Measurements from ENCODE around the gene KIAA0753. TPM values are rescaled to one million over a fixed set of nuclear protein-coding genes. Genes with fewer than 3 reads are reported as not detected.
A peak's percentile ranks its signal among the peaks of the same experiment; 100 is the strongest.

The KIAA0753 gene
- total and polyA plus RNA-seq, 2 of the 8 experiments (the other 6 are each of a cell fraction or from before 2014, with no cell fraction given): 5.0 to 27.1 TPM

DNA sequence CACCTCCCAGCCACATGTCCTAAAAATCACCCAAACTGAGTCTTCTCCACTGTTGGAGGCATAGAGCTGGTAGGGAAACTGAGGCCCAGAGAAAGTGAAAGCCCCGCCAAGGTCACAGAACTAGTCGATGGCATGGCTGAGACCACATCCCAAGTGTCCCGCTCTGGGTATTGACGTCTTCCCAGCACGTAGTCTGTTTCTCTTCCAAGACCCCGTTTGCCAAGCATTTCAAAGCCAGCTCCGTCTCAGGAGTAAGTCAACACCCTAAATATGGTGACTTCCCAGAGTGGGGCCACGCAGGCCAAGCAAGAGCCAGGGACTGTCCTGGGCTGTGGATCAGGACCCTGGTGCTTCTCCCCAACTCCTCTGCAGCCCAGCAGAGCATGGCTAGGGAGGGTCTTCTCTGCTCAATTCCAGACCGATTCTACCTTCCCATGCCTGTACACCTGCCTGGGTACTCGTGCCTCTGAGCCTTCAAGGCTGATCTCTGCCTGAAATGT is 103.9 kb downstream of the KIAA0753 start:
- ChIA-PET CTCF (ENCODE audit: partially characterized antibody) (interaction anchor here (0.9 kb wide), 1 partner anchor 12 kb away, joined by 3 read pairs; no protein-coding TSS in a partner anchor), POLR2A (ENCODE audit: partially characterized antibody) (no interaction called here)
- Histone ChIP-seq H3K56ac (replicated peaks; ENCODE audit: insufficient read length, low read depth, low read length) (no peak overlapping the region), H2BK15ac (ENCODE audit: low read length) (peak overlapping the region; percentile 81; the same call in 1 of the 2 replicates), H2AK5ac (ENCODE audit: low read depth, low read length) (no peak overlapping the region), H2AFZ (ENCODE audit: low read length) (no peak overlapping the region), H3K79me2 (ENCODE audit: control insufficient read depth in 1 of 2, insufficient read depth in 2 of 2, low read length in 2 of 2) (no peaks in the 10 kb centered on the region), H4K8ac (ENCODE audit: extremely low read depth, insufficient read depth, low read length) (no peak overlapping the region), H3K23me2 (ENCODE audit: low read depth, low read length) (no peaks in the 10 kb centered on the region), H2BK20ac (ENCODE audit: low read length) (no peak overlapping the region), H3K36me3 (ENCODE audit: control insufficient read depth in 2 of 4, insufficient read depth in 4 of 4, low read length in 3 of 4) (no peaks in the 10 kb centered on the region), H3K4me1 (replicated peaks in 1 of 4; ENCODE audit: control insufficient read depth in 3 of 4, insufficient read depth in 4 of 4, low read length in 3 of 4) (peaks cover 0 to 4% (median 0%) of the 10 kb centered on the region in 4 experiments; a peak in 1 of 7 replicates), H3K18ac (ENCODE audit: extremely low read depth, low read length) (no peak overlapping the region), H3K79me1 (ENCODE audit: low read depth, low read length) (no peaks in the 10 kb centered on the region), H2BK12ac (ENCODE audit: low read depth, low read length) (peak overlapping the region; percentile 17; the same call in 1 of the 2 replicates), H3K4me2 (ENCODE audit: insufficient read depth in 1 of 2, low read depth in 2 of 2, low read length in 2 of 2) (no peak overlapping the region), H3K9me3 (ENCODE audit: insufficient read depth in 2 of 2, low read depth in 1 of 2, low read length in 1 of 2) (peaks cover 0 to 8% of the 10 kb centered on the region in 2 experiments; a peak in 1 of 4 replicates), H3K4ac (replicated peaks; ENCODE audit: insufficient read length, low read depth, low read length) (no peak overlapping the region), H3K27me3 (replicated peaks in 1 of 4; ENCODE audit: control insufficient read depth in 3 of 4, extremely low read depth in 1 of 4, insufficient read depth in 3 of 4, low read length in 3 of 4) (no peaks in the 10 kb centered on the region), H2BK5ac (ENCODE audit: low read depth, low read length) (no peak overlapping the region), H3K14ac (ENCODE audit: insufficient read length) (no peak overlapping the region), H3K23ac (ENCODE audit: insufficient read length) (no peak overlapping the region), H4K91ac (replicated peaks; ENCODE audit: insufficient read length, low read length) (no peak overlapping the region), H3K4me3 (ENCODE audit: extremely low read depth in 1 of 4, insufficient read depth in 2 of 4, low read depth in 3 of 4, low read length in 4 of 4) (no peak overlapping the region), H4K20me1 (replicated peaks in 1 of 2; ENCODE audit: control insufficient read depth in 1 of 2, insufficient read depth in 2 of 2, low read length in 2 of 2) (no peaks in the 10 kb centered on the region), H4K5ac (ENCODE audit: insufficient read length, low read depth, low read length) (no peak overlapping the region), H2BK120ac (replicated peaks; ENCODE audit: low read depth, low read length) (no peak overlapping the region), H3K9ac (replicated peaks in 1 of 4; ENCODE audit: extremely low read depth in 1 of 4, low read depth in 3 of 4, low read length in 3 of 4) (no peak overlapping the region), H3K27ac (ENCODE audit: low read depth, low read length) (no peak overlapping the region)
- FAIRE-seq (no peak), DNase-seq (ENCODE audit: low read depth in 1 of 2, low spot score in 2 of 2) (no peak)
- WGBS, 2 experiments (ENCODE audit: extremely low coverage in 1 of 2, insufficient coverage in 1 of 2, insufficient read length in 1 of 2, insufficient replicate concordance in 2 of 2, low coverage in 1 of 2, low lambda C conversion rate in 2 of 2, missing lambda C conversion rate in 1 of 2): 91% methylated on average over 10 of the region's 10 CpGs; no CpG with 5 or more reads in 1 of the 2 experiments
- no peak for TF ChIP-seq MAX (IDR thresholded peaks at IDR 0.05)
- no peak for TF ChIP-seq RBBP5 (IDR thresholded peaks at IDR 0.05; ENCODE audit: borderline replicate concordance, low read depth, low read length)
- TF ChIP-seq ATF3 (IDR thresholded peaks at IDR 0.05; ENCODE audit: insufficient read depth, low read depth, low read length): no peak
- TF ChIP-seq SP1 (IDR thresholded peaks at IDR 0.05; ENCODE audit: low read depth, low read length): no peak
- TF ChIP-seq RNF2 (IDR thresholded peaks at IDR 0.05; ENCODE audit: borderline replicate concordance, low read depth, low read length, missing control alignments, poor library complexity, severe bottlenecking): no peak
- no peak for TF ChIP-seq POLR2A (IDR thresholded peaks at IDR 0.05; ENCODE audit: control extremely low read depth in 1 of 2, low read depth in 2 of 2, low read length in 2 of 2)
- TF ChIP-seq EGR1 (IDR thresholded peaks at IDR 0.05; ENCODE audit: borderline replicate concordance, low read depth, low read length): no peak
- no peak for TF ChIP-seq GABPA (IDR thresholded peaks at IDR 0.05; ENCODE audit: borderline replicate concordance, insufficient read depth, low read length)
- TF ChIP-seq CBX5 (IDR thresholded peaks at IDR 0.05; ENCODE audit: low read depth, low read length): no peak
- no peak for TF ChIP-seq PHF8 (conservative IDR thresholded peaks at IDR 0.05; ENCODE audit: low read depth, low read length)
